NCI-H187 (cell line): ENCODE measurements around the gene TRIM56.
"Not testable (repeated sequence)": the region's sequence is repeated elsewhere in the genome, so short reads cannot be mapped to it uniquely, and the experiment has no call there.

ENCODE experiments used
- DNase-seq, 2 experiments: peaks; one replicate each; lab custom pipeline; 2025; lab: John Stamatoyannopoulos, UW

The TRIM56 gene

GRCh38 chr7:101132626-101133600 lies 47.6 kb downstream of the TRIM56 start:
- DNase-seq: not testable (repeated sequence)

GRCh38 chr7:101133621-101134398 lies 48.5 kb downstream of the TRIM56 start:
- DNase-seq: no peak

GRCh38 chr7:101134399-101134980 lies 49.2 kb downstream of the TRIM56 start:
- no peak for DNase-seq

- DNase-seq: no peak
Observed at GRCh38 chr7:101137651-101138212, 52.5 kb downstream of the TRIM56 start.

- no peak for DNase-seq
Observed at GRCh38 chr7:101138213-101138870, 53.1 kb downstream of the TRIM56 start.

- DNase-seq: no peak
Observed at GRCh38 chr7:101140339-101140699, 55.0 kb downstream of the TRIM56 start.

GRCh38 chr7:101140746-101141382 lies 55.6 kb downstream of the TRIM56 start:
- no peak for DNase-seq
